Neuronal stem cell (in vitro differentiated cells): ENCODE measurements around the gene YTHDF1.

Source experiments
- DNase-seq: peaks from one replicate; pipeline ENCODE4 v3.0.0-alpha.2; 2013; ENCODE audit warnings: low spot score
- H2AFZ ChIP-seq: one replicate; pipeline ENCODE4 v1.6.1; 2013; ENCODE audit warnings: mild to moderate bottlenecking, low read length, inconsistent platforms
- H2AK5ac ChIP-seq: 2 replicates; pipeline ENCODE4 v1.6.1; 2013; ENCODE audit warnings: low read depth, mild to moderate bottlenecking, inconsistent platforms, low read length, moderate library complexity, mixed read lengths
- H2BK120ac ChIP-seq: 2 replicates; pipeline ENCODE4 v1.6.1; 2013; ENCODE audit warnings: low read depth, mild to moderate bottlenecking, inconsistent platforms, low read length, moderate library complexity, mixed read lengths
- H2BK12ac ChIP-seq: one replicate; pipeline ENCODE4 v1.6.1; 2013; ENCODE audit warnings: low read length, inconsistent platforms
- H2BK15ac ChIP-seq: 2 replicates; pipeline ENCODE4 v1.6.1; 2013; ENCODE audit warnings: mild to moderate bottlenecking, low read length, inconsistent platforms, mixed read lengths
- H2BK5ac ChIP-seq: one replicate; pipeline ENCODE4 v1.6.1; 2013; ENCODE audit warnings: inconsistent platforms, mild to moderate bottlenecking, low read length, moderate library complexity
- H3K14ac ChIP-seq: one replicate; pipeline ENCODE4 v1.6.1; 2013; ENCODE audit warnings: low read length, inconsistent platforms
- H3K18ac ChIP-seq: 2 replicates; pipeline ENCODE4 v1.6.1; 2013; ENCODE audit warnings: low read length, inconsistent platforms
- H3K23ac ChIP-seq: 2 replicates; pipeline ENCODE4 v1.6.1; 2013; ENCODE audit warnings: low read depth, mild to moderate bottlenecking, mixed read lengths, low read length, inconsistent platforms; ENCODE audit not compliant: poor library complexity
- H3K27ac ChIP-seq: replicated peaks from 3 replicates; pipeline ENCODE4 v1.5.1; 2013; ENCODE audit warnings: low read length, inconsistent platforms
- H3K27me3 ChIP-seq, 3 experiments: 2 replicates each; pipeline ENCODE4 v1.6.1; 2013; ENCODE audit warnings: low read length in 3 of 3, mild to moderate bottlenecking in 2 of 3, inconsistent platforms in 1 of 3, low read depth in 1 of 3, mixed read lengths in 1 of 3, moderate library complexity in 1 of 3; ENCODE audit not compliant: control insufficient read depth in 3 of 3, insufficient read depth in 3 of 3
- H3K36me3 ChIP-seq, 2 donors: replicated peaks in 1 of 2; 2 replicates each; pipeline ENCODE4 v1.6.1; 2013; ENCODE audit warnings: low read length in 2 of 2; ENCODE audit not compliant: control insufficient read depth in 2 of 2, insufficient read depth in 2 of 2
- H3K4ac ChIP-seq: 2 replicates; pipeline ENCODE4 v1.6.1; 2013; ENCODE audit warnings: inconsistent platforms, mild to moderate bottlenecking, low read length, moderate library complexity
- H3K4me1 ChIP-seq, 2 donors: 1 replicate in 1 of 2; 2 replicates in 1 of 2; pipeline ENCODE4 v1.6.1; 2013; ENCODE audit warnings: low read length in 2 of 2, low read depth in 1 of 2; ENCODE audit not compliant: control insufficient read depth in 2 of 2, insufficient read depth in 1 of 2
- H3K4me2 ChIP-seq: one replicate; pipeline ENCODE4 v1.6.1; 2013; ENCODE audit warnings: mild to moderate bottlenecking, low read length, inconsistent platforms; ENCODE audit not compliant: insufficient read depth, poor library complexity, severe bottlenecking
- H3K4me3 ChIP-seq, 2 donors: 2 replicates each; pipeline ENCODE4 v1.5.1; 2013; ENCODE audit warnings: low read length in 2 of 2, mild to moderate bottlenecking in 2 of 2, inconsistent platforms in 1 of 2, moderate library complexity in 1 of 2
- H3K79me1 ChIP-seq: one replicate; pipeline ENCODE4 v1.6.1; 2013; ENCODE audit warnings: low read depth, mild to moderate bottlenecking, inconsistent platforms, low read length, moderate library complexity
- H3K9ac ChIP-seq: one replicate; pipeline ENCODE4 v1.6.1; 2013; ENCODE audit warnings: mild to moderate bottlenecking, low read depth, low read length, inconsistent platforms; ENCODE audit not compliant: poor library complexity
- H3K9me3 ChIP-seq, 2 donors: replicated peaks in 1 of 2; 2 replicates each; pipeline versions ENCODE3 to v1.6.1; 2013; ENCODE audit warnings: low read length in 2 of 2, mild to moderate bottlenecking in 2 of 2, inconsistent platforms in 1 of 2, low read depth in 1 of 2, mixed read lengths in 1 of 2, moderate library complexity in 1 of 2; ENCODE audit not compliant: control insufficient read depth in 2 of 2, insufficient read depth in 1 of 2
- H4K8ac ChIP-seq: one replicate; pipeline ENCODE4 v1.6.1; 2013; ENCODE audit warnings: low read depth, mild to moderate bottlenecking, inconsistent platforms, low read length, moderate library complexity
- H4K91ac ChIP-seq: one replicate; pipeline ENCODE4 v1.6.1; 2013; ENCODE audit warnings: low read length, low read depth, mild to moderate bottlenecking, inconsistent platforms; ENCODE audit not compliant: poor library complexity
- WGBS, 2 donors: extraction: QIAGEN DNeasy Blood & Tissue Kit; methylation state at CpG; one replicate each; pipeline ENCODE4 v1.1.7; 2013; ENCODE audit warnings: missing lambda C conversion rate in 2 of 2, mixed read lengths in 1 of 2; ENCODE audit not compliant: insufficient read length in 2 of 2, insufficient replicate concordance in 1 of 2; ENCODE audit errors: extremely low coverage in 2 of 2; 5-methylcytosine and 5-hydroxymethylcytosine counted together

Gene YTHDF1

DNA sequence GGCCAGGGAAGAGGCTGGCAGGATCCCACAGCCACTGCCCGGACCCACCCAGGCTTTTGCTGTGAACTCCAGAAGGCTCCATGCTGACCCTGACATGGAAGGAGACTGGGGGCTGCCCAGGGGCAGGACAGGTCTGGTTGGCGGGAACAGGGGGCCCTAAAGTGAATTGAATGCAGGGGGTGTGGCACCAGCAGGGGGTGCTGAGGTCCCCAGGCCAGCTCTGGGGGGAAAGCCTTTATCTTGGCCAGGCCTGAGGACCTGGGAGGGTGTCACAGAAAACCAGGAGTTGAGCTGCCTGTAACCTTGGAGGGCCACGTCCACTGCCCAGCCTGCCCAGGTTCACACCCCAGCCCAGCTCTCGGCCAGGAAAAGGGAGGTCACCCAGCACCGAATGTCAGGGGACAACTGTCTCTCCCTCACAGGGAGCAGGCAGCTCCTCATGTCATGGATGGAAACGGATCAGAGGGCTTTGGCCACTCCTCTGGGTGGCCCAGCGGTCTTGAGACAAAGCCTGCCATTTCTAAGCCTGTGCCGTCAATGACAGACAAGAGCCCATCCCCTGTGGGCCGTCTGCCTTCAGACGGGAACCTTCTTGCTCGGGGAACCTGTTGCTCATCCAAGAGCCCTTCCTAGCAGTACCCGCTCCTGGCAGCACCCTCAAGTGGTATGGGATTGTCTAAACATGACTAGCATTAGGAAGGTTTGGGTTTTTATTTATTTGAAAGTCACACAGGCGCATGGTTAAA is 2.9 kb upstream of the YTHDF1 start:
- H3K23ac ChIP-seq: peak overlapping the region; percentile 69
- H2BK5ac ChIP-seq: no peak overlapping the region
- no peak overlapping the region for H3K18ac ChIP-seq
- H2BK120ac ChIP-seq: peak overlapping the region; percentile 14
- no peak overlapping the region for H2AFZ ChIP-seq
- no CpG with 5 or more reads among the region's 13 CpGs for WGBS, 2 donors
- H2AK5ac ChIP-seq: no peak overlapping the region
- H3K4me3 ChIP-seq: no peak overlapping the region
- H4K8ac ChIP-seq: no peak overlapping the region
- no peaks in the 10 kb centered on the region for H3K9me3 ChIP-seq
- no peak overlapping the region for H3K4me2 ChIP-seq
- H3K9ac ChIP-seq: peak overlapping the region; percentile 47
- H3K79me1 ChIP-seq: no peaks in the 10 kb centered on the region
- no peak overlapping the region for H2BK15ac ChIP-seq
- H3K4ac ChIP-seq: no peak overlapping the region
- peaks cover 0 to 43% (median 4%) of the 10 kb centered on the region in 3 experiments for H3K27me3 ChIP-seq
- peaks cover 6 to 12% of the 10 kb centered on the region in 2 donors for H3K36me3 ChIP-seq
- no peak overlapping the region for H3K14ac ChIP-seq
- no peak overlapping the region for H2BK12ac ChIP-seq
- no peak overlapping the region for H4K91ac ChIP-seq
- peaks cover 8 to 12% of the 10 kb centered on the region in 2 donors for H3K4me1 ChIP-seq
- DNase-seq: no peak
- H3K27ac ChIP-seq: no peak overlapping the region

DNA sequence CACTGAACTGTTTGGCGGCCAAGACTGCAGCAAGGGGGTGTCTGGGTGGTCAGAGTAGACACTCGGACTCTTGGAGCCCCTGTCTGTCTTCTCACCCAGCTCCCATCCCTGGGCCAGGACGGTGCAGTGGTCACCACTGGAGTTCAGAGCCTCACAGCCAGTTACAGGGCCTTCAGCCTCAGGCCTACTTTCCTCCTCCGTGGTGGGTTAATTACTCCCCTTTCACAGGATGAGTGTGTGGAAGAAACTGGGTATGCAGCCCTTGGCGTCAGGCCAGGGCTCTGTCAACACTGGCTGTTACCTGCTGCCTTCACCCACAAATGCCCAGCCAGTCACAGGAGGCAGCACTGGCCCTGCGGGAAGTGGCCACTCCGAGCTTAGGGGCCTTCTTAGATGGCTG is 1.8 kb upstream of the YTHDF1 start:
- Histone ChIP-seq H3K23ac (peak overlapping the region; percentile 47), H3K18ac (no peak overlapping the region), H2BK15ac (peak overlapping the region; percentile 86), H4K8ac (no peak overlapping the region), H4K91ac (no peak overlapping the region), H3K36me3 (peaks cover 12 to 24% of the 10 kb centered on the region in 2 donors), H2BK5ac (peak overlapping the region; percentile 62), H2AFZ (no peak overlapping the region), H2BK12ac (peak overlapping the region; percentile 53), H3K4me3 (no peak overlapping the region), H3K4me2 (no peak overlapping the region), H3K14ac (no peak overlapping the region), H3K4ac (peak overlapping the region; percentile 17), H3K27me3 (peaks cover 0 to 42% (median 4%) of the 10 kb centered on the region in 3 experiments), H2AK5ac (peak overlapping the region; percentile 94), H3K4me1 (peaks cover 8 to 9% of the 10 kb centered on the region in 2 donors), H2BK120ac (peak overlapping the region; percentile 38), H3K9me3 (no peaks in the 10 kb centered on the region), H3K79me1 (no peaks in the 10 kb centered on the region), H3K9ac (no peak overlapping the region), H3K27ac (no peak overlapping the region)
- DNase-seq: no peak
- WGBS, 2 donors: no CpG with 5 or more reads among the region's 7 CpGs

DNA sequence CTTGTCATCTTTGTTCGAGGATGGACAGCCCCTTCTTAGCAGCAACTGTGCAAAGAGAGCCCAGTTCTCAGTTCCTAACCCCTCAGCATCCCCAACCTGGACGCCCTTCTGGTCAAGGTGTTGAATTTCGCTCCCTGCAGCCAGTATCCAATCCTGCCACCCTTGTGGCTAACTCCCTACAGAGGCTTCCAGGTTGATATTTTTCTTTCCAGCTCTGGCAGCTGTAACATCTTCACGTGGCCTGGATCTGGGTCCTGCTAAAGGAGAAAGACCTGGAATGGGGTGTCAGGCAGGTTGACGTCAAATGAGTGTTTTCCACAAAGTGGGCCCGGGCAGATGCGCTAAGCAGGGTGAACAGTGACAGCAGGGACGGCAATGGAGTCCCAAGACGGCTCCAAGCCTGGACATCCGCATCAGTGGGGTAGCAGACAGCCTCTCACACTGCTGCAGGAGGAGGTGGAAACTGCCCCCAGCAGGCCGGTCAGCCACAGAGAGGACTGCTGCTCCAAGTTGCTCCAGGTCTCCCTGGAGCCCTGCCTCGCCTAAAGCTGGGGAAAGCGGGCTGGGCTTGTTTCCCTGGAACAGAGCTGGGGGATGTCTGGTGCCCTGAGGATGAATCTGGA is 1.0 kb upstream of the YTHDF1 start:
- no peaks in the 10 kb centered on the region for H3K9me3 ChIP-seq
- peak overlapping the region; percentile 95 for H2AFZ ChIP-seq
- H3K9ac ChIP-seq: peak overlapping the region; percentile 93
- H2BK120ac ChIP-seq: peak overlapping the region; percentile 89
- no peak overlapping the region for H3K23ac ChIP-seq
- H4K8ac ChIP-seq: no peak overlapping the region
- H3K4ac ChIP-seq: peak overlapping the region; percentile 46
- H3K27ac ChIP-seq: no peak overlapping the region
- H3K4me2 ChIP-seq: peak overlapping the region; percentile 66
- H3K36me3 ChIP-seq: peaks cover 19 to 31% of the 10 kb centered on the region in 2 donors
- peak overlapping the region; percentile 62 for H2BK5ac ChIP-seq
- peaks cover 0 to 34% (median 4%) of the 10 kb centered on the region in 3 experiments for H3K27me3 ChIP-seq
- peak overlapping the region; percentile 53 for H3K18ac ChIP-seq
- H2BK15ac ChIP-seq: peak overlapping the region; percentile 46
- H3K79me1 ChIP-seq: no peaks in the 10 kb centered on the region
- no peak overlapping the region for H4K91ac ChIP-seq
- H3K4me1 ChIP-seq: peaks cover 8 to 9% of the 10 kb centered on the region in 2 donors
- H2AK5ac ChIP-seq: peak overlapping the region; percentile 94
- no peak for DNase-seq
- H2BK12ac ChIP-seq: peak overlapping the region; percentile 53
- no CpG with 5 or more reads among the region's 13 CpGs for WGBS, 2 donors
- peak overlapping the region; percentile 83 to 92 for H3K4me3 ChIP-seq
- H3K14ac ChIP-seq: peak overlapping the region; percentile 22
